WI38 (cell line): ENCODE data around the gene ELMO2.

Source experiments
- H3K4me3 ChIP-seq: 2 replicates; pipeline ENCODE4 v1.5.1; 2011; ENCODE audit warnings: low read depth, mild to moderate bottlenecking, control low read depth, low read length
- CTCF ChIP-seq: IDR thresholded peaks from 2 replicates; pipeline ENCODE4 v1.5.1; 2012; ENCODE audit warnings: low read depth, mild to moderate bottlenecking, control low read depth, low read length

ELMO2 gene

DNA sequence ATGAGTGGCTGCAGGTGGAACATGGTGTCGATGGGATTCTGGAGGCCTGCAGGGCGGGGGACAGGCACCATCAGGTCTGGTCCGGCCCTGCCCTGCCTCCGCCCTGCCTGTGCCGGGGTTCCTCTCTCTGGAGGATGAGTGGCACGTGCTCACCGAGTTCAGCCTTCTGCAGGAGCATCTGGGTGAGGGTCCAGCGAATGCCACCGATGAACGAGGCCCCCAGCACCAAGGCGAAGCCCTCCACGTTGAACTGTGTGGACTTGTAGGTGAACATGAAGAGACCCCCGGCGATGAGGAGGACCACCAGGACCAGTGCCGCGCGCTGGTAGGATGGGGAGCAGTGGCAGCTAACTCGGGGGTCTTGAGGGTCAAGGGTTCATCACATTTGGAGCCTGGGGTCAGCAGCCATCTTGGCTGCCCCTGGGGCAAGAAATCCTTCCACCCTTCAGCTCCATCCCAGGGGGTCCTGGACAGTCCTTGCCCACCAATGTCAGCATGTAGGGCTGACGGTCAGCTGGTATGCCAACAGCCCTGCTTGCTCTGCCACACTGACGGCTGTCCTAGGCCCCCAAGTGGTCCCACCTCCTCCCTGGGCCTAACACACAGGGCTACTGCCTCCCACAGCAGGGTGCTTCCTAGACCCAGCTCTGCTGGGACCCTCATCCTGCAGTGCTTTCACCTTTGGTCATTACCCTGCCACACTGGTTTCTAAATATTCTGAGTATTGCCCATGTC, 51.3 kb downstream of the ELMO2 start:
- TF ChIP-seq CTCF, result no peak
- H3K4me3 ChIP-seq, result no peak overlapping the region

DNA sequence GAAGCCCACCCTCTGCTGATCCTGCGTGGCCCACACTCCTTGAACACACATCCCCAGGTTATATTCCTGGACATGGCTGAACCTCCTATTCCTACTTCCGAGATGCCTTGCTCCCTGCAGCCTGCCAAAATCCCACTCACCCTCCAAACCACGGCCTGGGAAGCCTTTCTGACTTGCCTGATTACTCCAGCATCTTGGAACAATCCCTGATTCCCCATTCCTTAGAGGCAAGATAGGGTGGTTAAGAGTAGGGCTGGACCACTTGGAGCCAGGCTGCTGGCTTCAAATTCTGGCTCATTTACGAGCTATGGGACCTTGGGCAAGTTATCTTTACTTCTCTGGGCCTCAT, 52.2 kb downstream of the ELMO2 start:
- no peak for TF ChIP-seq CTCF
- H3K4me3 ChIP-seq, result no peak overlapping the region

DNA sequence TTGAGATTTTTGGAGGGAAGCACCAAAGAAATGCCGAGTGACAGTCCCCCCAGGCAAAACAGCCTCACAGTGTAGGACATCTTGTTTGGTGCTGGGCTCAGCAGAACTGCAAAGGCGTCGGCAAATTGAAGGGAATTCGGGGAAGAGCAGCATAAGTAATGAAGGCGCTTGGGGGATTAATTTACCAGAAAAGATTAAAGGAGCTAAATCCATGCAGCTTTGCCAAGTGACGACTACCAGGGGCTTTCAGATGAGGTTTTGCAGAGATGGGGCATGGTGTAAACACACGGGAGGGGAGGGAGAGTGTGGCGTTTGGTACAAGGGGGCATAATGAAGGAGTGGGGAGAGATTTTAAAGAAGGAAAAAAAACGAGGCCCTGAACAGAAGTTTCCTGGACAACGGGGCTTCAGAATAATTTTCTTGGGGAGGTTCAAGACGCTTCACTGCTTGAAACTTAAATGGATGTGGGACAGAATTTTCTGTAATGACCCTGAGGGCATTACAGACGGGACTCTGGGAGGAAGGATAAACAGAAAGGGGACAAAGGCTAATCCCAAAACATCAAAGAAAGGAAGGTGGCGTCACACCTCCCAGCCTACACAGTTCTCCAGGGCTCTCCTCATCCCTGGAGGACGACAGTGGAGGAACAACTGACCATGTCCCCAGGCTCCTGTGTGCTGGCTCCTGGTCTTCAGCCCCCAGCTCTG, 52.8 kb downstream of the ELMO2 start:
- no peak overlapping the region for H3K4me3 ChIP-seq
- TF ChIP-seq CTCF, result no peak

DNA sequence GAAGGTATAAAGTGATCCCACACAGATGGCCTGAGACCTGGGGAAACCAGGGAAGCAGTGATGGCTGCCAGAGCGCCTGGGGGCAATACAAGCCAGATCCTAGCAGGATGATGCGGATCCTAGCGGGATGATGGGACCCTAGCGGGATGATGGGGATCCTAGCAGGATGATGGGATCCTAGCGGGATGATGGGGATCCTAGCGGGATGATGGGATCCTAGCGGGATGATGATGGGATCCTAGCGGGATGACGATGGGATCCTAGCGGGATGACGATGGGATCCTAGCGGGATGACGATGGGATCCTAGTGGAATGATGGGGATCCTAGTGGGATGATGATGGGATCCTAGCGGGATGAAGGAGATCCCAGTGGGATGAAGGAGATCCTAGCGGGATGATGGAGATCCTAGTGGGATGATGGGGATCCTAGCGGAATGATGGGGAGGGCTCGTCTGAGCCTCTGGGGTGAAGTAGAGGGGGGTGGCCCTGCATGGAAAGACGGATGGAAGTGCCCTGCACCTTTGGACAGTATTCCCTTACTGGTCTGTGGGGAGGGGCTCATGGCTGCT, 54.0 kb downstream of the ELMO2 start:
- TF ChIP-seq CTCF, result no peak
- H3K4me3 ChIP-seq, result no peak overlapping the region

DNA sequence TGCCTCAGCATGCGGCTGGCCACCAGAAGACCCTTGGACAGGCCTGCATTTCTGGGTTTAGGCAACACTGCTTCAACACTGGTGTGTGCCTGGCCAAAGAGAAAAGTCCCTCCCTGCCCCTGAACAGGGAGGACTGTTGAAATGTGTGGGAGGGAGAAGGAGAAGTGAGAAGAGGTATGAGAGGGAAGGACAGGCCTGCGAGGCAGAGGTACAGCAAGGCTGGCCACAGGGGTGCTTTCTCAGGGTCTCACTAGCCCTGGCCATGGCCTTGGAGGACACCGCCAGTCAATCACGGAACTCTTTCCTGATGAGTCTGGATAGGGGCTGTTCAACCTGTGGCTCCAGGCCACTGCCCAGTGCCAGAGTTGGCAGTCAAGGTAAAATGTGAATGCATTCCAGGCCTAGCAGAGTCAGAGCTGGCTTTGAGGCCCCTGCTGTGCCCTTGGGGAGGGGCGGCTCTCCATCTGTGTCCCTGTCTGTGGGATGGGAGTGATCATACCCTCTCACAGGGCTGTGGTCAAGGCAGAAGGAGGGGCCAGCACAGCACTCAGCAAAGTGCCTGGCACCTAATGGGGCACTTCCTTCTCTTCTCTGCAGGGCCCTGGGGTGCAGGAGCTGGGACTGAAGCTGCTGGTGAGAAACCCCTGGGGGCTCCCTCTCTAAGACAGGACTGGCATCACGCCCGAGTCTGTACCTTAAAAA, 54.9 kb downstream of the ELMO2 start:
- no peak for TF ChIP-seq CTCF
- no peak overlapping the region for H3K4me3 ChIP-seq

DNA sequence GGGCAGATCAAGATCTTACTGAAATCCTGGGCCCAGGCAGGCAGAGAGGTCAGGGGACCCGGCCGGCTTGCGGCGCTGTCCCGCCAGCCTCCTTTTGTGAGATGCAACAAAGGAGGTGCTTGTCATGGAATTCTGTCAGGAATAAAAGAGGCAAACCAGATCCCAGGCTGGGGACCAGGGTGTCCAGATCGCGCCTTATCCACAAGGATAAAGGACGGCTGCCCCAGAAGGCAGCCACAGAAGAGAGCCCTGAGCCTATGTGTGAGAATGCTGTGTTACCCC, 55.5 kb downstream of the ELMO2 start:
- no peak overlapping the region for H3K4me3 ChIP-seq
- no peak for TF ChIP-seq CTCF
